Fibroblast of skin of right biceps (primary cell): Measurements from ENCODE around the gene ADAM23.
A peak's percentile ranks its signal among the peaks of the same experiment; 100 is the strongest.

ENCODE experiments used
- DNase-seq: peaks from one replicate; pipeline ENCODE4 v3.0.0-alpha.2; 2013

ADAM23 gene

GRCh38 chr2:206445948-206446347 is 2.6 kb downstream of the ADAM23 start:
- DNase-seq: no peak

GRCh38 chr2:206452242-206452641 is 8.9 kb downstream of the ADAM23 start:
- peak; percentile 14 for DNase-seq

- peak; percentile 68 for DNase-seq
These were observed 9.4 kb downstream of the ADAM23 start for GRCh38 chr2:206452750-206453149.

GRCh38 chr2:206456078-206456754 is 12.9 kb downstream of the ADAM23 start:
- no peak for DNase-seq

- no peak for DNase-seq
These were observed 13.9 kb downstream of the ADAM23 start for GRCh38 chr2:206457188-206457634.

GRCh38 chr2:206462240-206462854 is 19.0 kb downstream of the ADAM23 start:
- DNase-seq: no peak

GRCh38 chr2:206463685-206464084 is 20.4 kb downstream of the ADAM23 start:
- DNase-seq: no peak

- no peak for DNase-seq
These were observed 21.3 kb downstream of the ADAM23 start for GRCh38 chr2:206464597-206464996.

- DNase-seq: no peak
These were observed 28.3 kb downstream of the ADAM23 start for GRCh38 chr2:206471524-206472062.

- no peak for DNase-seq
These were observed 28.8 kb downstream of the ADAM23 start for GRCh38 chr2:206472094-206472493.

GRCh38 chr2:206474099-206474498 is 30.8 kb downstream of the ADAM23 start:
- no peak for DNase-seq

GRCh38 chr2:206477296-206477695 is 34.0 kb downstream of the ADAM23 start:
- DNase-seq: peak; percentile 22

GRCh38 chr2:206478340-206478739 is 35.0 kb downstream of the ADAM23 start:
- DNase-seq: no peak

- peak; percentile 51 for DNase-seq
These were observed 36.8 kb downstream of the ADAM23 start for GRCh38 chr2:206480161-206480560.

- no peak for DNase-seq
These were observed 37.3 kb downstream of the ADAM23 start for GRCh38 chr2:206480620-206481019.

GRCh38 chr2:206481056-206481455 is 37.7 kb downstream of the ADAM23 start:
- no peak for DNase-seq

GRCh38 chr2:206482123-206482522 is 38.8 kb downstream of the ADAM23 start:
- DNase-seq: peak; percentile 5

- no peak for DNase-seq
These were observed 39.3 kb downstream of the ADAM23 start for GRCh38 chr2:206482633-206483032.

GRCh38 chr2:206488053-206488452 is 44.7 kb downstream of the ADAM23 start:
- no peak for DNase-seq

- DNase-seq: no peak
These were observed 45.3 kb downstream of the ADAM23 start for GRCh38 chr2:206488623-206489022.

- no peak for DNase-seq
These were observed 50.7 kb downstream of the ADAM23 start for GRCh38 chr2:206494061-206494460.

- no peak for DNase-seq
These were observed 59.4 kb downstream of the ADAM23 start for GRCh38 chr2:206502729-206503128.

- no peak for DNase-seq
These were observed 68.0 kb downstream of the ADAM23 start for GRCh38 chr2:206511283-206511682.

GRCh38 chr2:206512999-206513398 is 69.7 kb downstream of the ADAM23 start:
- DNase-seq: no peak
